Keratinocyte (primary cell): ENCODE measurements around the gene TMEM237. TPM values are rescaled to one million over a fixed set of nuclear protein-coding genes. Genes with fewer than 3 reads are reported as not detected.

ENCODE experiments used
- DNase-seq: peaks from one replicate; pipeline ENCODE4 v3.0.0-alpha.2; 2011; ENCODE audit warnings: low read depth, missing footprints, low spot score
- FAIRE-seq: peaks from 2 replicates; lab custom pipeline; 2011; peaks lifted over from hg19 to GRCh38; lab: Jason Lieb, UNC
- H2AFZ ChIP-seq: 2 replicates; pipeline ENCODE4 v1.6.0; 2012; ENCODE audit warnings: low read length, control low read depth, inconsistent platforms; ENCODE audit not compliant: control insufficient read depth
- H3K27ac ChIP-seq: 2 replicates; pipeline ENCODE4 v1.5.1; 2011; ENCODE audit warnings: low read length; ENCODE audit not compliant: control insufficient read depth, insufficient read depth
- H3K27me3 ChIP-seq: 3 replicates; pipeline ENCODE4 v1.6.0; 2011; ENCODE audit warnings: low read length; ENCODE audit not compliant: control insufficient read depth, insufficient read depth; ENCODE audit errors: extremely low read depth
- H3K36me3 ChIP-seq, 2 experiments: 2 replicates in 1 of 2; 3 replicates in 1 of 2; pipeline ENCODE4 v1.5.1; 2011; ENCODE audit warnings: low read length in 2 of 2, mild to moderate bottlenecking in 1 of 2; ENCODE audit not compliant: control insufficient read depth in 2 of 2, insufficient read depth in 2 of 2; ENCODE audit errors: extremely low read depth in 1 of 2
- H3K4me1 ChIP-seq: 3 replicates; pipeline ENCODE4 v1.5.1; 2011; ENCODE audit warnings: low read length; ENCODE audit not compliant: control insufficient read depth, insufficient read depth; ENCODE audit errors: extremely low read depth
- H3K4me2 ChIP-seq: 3 replicates; pipeline ENCODE4 v1.6.0; 2011; ENCODE audit warnings: low read depth, low read length; ENCODE audit not compliant: control insufficient read depth, insufficient read depth; ENCODE audit errors: extremely low read depth
- H3K4me3 ChIP-seq, 3 experiments: fragments of 200-600 bp in 1 of 3; sonication (generic) in 1 of 3; 2 replicates in 2 of 3; 3 replicates in 1 of 3; pipeline ENCODE4 v1.5.1; 2011 to 2016; ENCODE audit warnings: low read length in 3 of 3, mild to moderate bottlenecking in 3 of 3, control low read depth in 2 of 3, inconsistent platforms in 1 of 3, low read depth in 1 of 3, mixed read lengths in 1 of 3, mixed run types in 1 of 3, moderate library complexity in 1 of 3; ENCODE audit not compliant: control insufficient read depth in 2 of 3, insufficient read depth in 2 of 3; ENCODE audit errors: extremely low read depth in 1 of 3
- H3K79me2 ChIP-seq: 2 replicates; pipeline ENCODE4 v1.6.0; 2012; ENCODE audit warnings: low read length; ENCODE audit not compliant: control insufficient read depth, insufficient read depth
- H3K9ac ChIP-seq: 3 replicates; pipeline ENCODE4 v1.6.0; 2011; ENCODE audit warnings: low read length; ENCODE audit not compliant: control insufficient read depth, insufficient read depth; ENCODE audit errors: extremely low read depth
- H3K9me1 ChIP-seq: 3 replicates; pipeline ENCODE4 v1.6.0; 2011; ENCODE audit warnings: low read length; ENCODE audit not compliant: control insufficient read depth, insufficient read depth; ENCODE audit errors: extremely low read depth
- H3K9me3 ChIP-seq: 2 replicates; pipeline ENCODE4 v1.5.1; 2012; ENCODE audit warnings: low read depth, low read length; ENCODE audit not compliant: control insufficient read depth
- H4K20me1 ChIP-seq: 3 replicates; pipeline ENCODE4 v1.6.0; 2011; ENCODE audit warnings: low read length; ENCODE audit not compliant: control insufficient read depth, insufficient read depth; ENCODE audit errors: extremely low read depth
- CTCF ChIP-seq, 3 experiments: IDR thresholded peaks in 1 of 3; conservative IDR thresholded peaks in 1 of 3; optimal IDR thresholded peaks in 1 of 3; 2 replicates in 2 of 3; 3 replicates in 1 of 3; pipeline versions ENCODE3 to v1.5.1; 2011; ENCODE audit warnings: low read length in 3 of 3, mild to moderate bottlenecking in 3 of 3, moderate library complexity in 2 of 3, control low read depth in 1 of 3, inconsistent platforms in 1 of 3; ENCODE audit not compliant: insufficient read depth in 2 of 3; ENCODE audit errors: extremely low read depth in 1 of 3
- EZH2 ChIP-seq: IDR thresholded peaks from one replicate; pipeline ENCODE4 v1.6.1; 2012; ENCODE audit warnings: inconsistent platforms, mild to moderate bottlenecking, low read length, moderate library complexity
- dilution Hi-C: fragments of 300-500 bp; cut with MboI; formaldehyde crosslinking; loops from one replicate; pipeline ENCODE4 v1.7.0; 2020; ENCODE audit warnings: low sequenced_read_pairs; ENCODE audit not compliant: extremely low pct_ligation_motif_present
- polyA plus RNA-seq, 5 experiments: library from polyadenylated mRNA; depleted of rRNA in 3 of 5; stranded (reverse) in 3 of 5; stranded (forward) in 1 of 5; unstranded in 1 of 5; fragments of >200 nt; gene quantifications; 1 replicate in 1 of 5; 2 replicates in 3 of 5; 3 replicates in 1 of 5; pipeline versions ENCODE4 v1.2.1 to v1.2.3, GENCODE V29; 2011 to 2012; ENCODE audit warnings: missing spikeins in 2 of 5, low read depth in 1 of 5, low replicate concordance in 1 of 5

Gene TMEM237
- polyA plus RNA-seq, 1 donor (not counting 4 experiments of a cell fraction or from before 2014, with no cell fraction given): 49.6 TPM

- H3K4me3 ChIP-seq: no peak overlapping the region
- DNase-seq: no peak
- no peak for FAIRE-seq
- dilution Hi-C loops: no loop called here
- H3K4me2 ChIP-seq: no peak overlapping the region
- peaks cover 4 to 17% of the 10 kb centered on the region in 2 experiments for H3K36me3 ChIP-seq
- no peaks in the 10 kb centered on the region for H3K27me3 ChIP-seq
- H4K20me1 ChIP-seq: no peaks in the 10 kb centered on the region
- H3K79me2 ChIP-seq: peaks cover 13% of the 10 kb centered on the region
- no peaks in the 10 kb centered on the region for H3K9me1 ChIP-seq
- H3K4me1 ChIP-seq: peaks cover 14% of the 10 kb centered on the region
- H3K9ac ChIP-seq: no peak overlapping the region
- no peak for TF ChIP-seq EZH2
- no peak for TF ChIP-seq CTCF (optimal IDR thresholded peaks at IDR 0.05 in 1 of 3, IDR thresholded peaks at IDR 0.05 in 1 of 3, conservative IDR thresholded peaks at IDR 0.05 in 1 of 3; ENCODE audit: extremely low read depth in 1 of 3, insufficient read depth in 2 of 3, low read length in 3 of 3)
- no peaks in the 10 kb centered on the region for H3K9me3 ChIP-seq
- H3K27ac ChIP-seq: no peak overlapping the region
- no peak overlapping the region for H2AFZ ChIP-seq
Measured at GRCh38 chr2:201639205-201639604, 4.1 kb downstream of the TMEM237 start.

- no peaks in the 10 kb centered on the region for H3K9me1 ChIP-seq
- H2AFZ ChIP-seq: no peak overlapping the region
- no peaks in the 10 kb centered on the region for H3K9me3 ChIP-seq
- no peak for TF ChIP-seq EZH2
- no peak for TF ChIP-seq CTCF (optimal IDR thresholded peaks at IDR 0.05 in 1 of 3, IDR thresholded peaks at IDR 0.05 in 1 of 3, conservative IDR thresholded peaks at IDR 0.05 in 1 of 3; ENCODE audit: extremely low read depth in 1 of 3, insufficient read depth in 2 of 3, low read length in 3 of 3)
- no peak overlapping the region for H3K4me2 ChIP-seq
- peaks cover 7 to 17% of the 10 kb centered on the region in 2 experiments for H3K36me3 ChIP-seq
- H3K27ac ChIP-seq: no peak overlapping the region
- dilution Hi-C loops: no loop called here
- H3K4me3 ChIP-seq: no peak overlapping the region
- H4K20me1 ChIP-seq: no peaks in the 10 kb centered on the region
- peaks cover 13% of the 10 kb centered on the region for H3K79me2 ChIP-seq
- H3K4me1 ChIP-seq: peaks cover 9% of the 10 kb centered on the region
- no peak overlapping the region for H3K9ac ChIP-seq
- no peak for FAIRE-seq
- no peak for DNase-seq
- H3K27me3 ChIP-seq: no peaks in the 10 kb centered on the region
Measured at GRCh38 chr2:201638326-201638725, 5.0 kb downstream of the TMEM237 start.
